ENCODE data around the gene HDDC2. TPM values are rescaled to one million over a fixed set of nuclear protein-coding genes. Genes with fewer than 3 reads are reported as not detected.

The HDDC2 gene
- total RNA-seq, 2 experiments from 2014 or later = 75.1 to 119 TPM

GRCh38 chr6:125314009-125314581, 12.3 kb upstream of the HDDC2 start:
- no peaks in the 10 kb centered on the region for H3K36me3 ChIP-seq (ENCODE audit: insufficient read depth, low read length)
- H3K4me3 ChIP-seq (ENCODE audit: low read depth, low read length, poor library complexity, severe bottlenecking) = no peak overlapping the region
- no peaks in the 10 kb centered on the region for H3K79me2 ChIP-seq (ENCODE audit: insufficient read depth, low read depth, low read length)
- intact Hi-C loops (cut with micrococcal nuclease; ENCODE audit: unreplicated experiment) = loop anchor here (1.0 to 10.0 kb wide), 5 partner anchors 178 to 658 kb away; no protein-coding TSS in a partner anchor
- no peaks in the 10 kb centered on the region for H3K9me2 ChIP-seq (ENCODE audit: insufficient read depth, low read length)
- no TSS peak for BruUV-seq (replicated peaks)
- TF ChIP-seq EZH2phosphoT487 (IDR thresholded peaks at IDR 0.05; ENCODE audit: borderline replicate concordance, low read depth, low read length) = no peak
- TF ChIP-seq, protein P1, sequence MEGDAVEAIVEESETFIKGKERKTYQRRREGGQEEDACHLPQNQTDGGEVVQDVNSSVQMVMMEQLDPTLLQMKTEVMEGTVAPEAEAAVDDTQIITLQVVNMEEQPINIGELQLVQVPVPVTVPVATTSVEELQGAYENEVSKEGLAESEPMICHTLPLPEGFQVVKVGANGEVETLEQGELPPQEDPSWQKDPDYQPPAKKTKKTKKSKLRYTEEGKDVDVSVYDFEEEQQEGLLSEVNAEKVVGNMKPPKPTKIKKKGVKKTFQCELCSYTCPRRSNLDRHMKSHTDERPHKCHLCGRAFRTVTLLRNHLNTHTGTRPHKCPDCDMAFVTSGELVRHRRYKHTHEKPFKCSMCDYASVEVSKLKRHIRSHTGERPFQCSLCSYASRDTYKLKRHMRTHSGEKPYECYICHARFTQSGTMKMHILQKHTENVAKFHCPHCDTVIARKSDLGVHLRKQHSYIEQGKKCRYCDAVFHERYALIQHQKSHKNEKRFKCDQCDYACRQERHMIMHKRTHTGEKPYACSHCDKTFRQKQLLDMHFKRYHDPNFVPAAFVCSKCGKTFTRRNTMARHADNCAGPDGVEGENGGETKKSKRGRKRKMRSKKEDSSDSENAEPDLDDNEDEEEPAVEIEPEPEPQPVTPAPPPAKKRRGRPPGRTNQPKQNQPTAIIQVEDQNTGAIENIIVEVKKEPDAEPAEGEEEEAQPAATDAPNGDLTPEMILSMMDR (conservative IDR thresholded peaks at IDR 0.05; ENCODE audit: low read length) = peak; percentile 98
- H3K4me1 ChIP-seq (ENCODE audit: insufficient read depth, low read length, poor library complexity, severe bottlenecking) = no peaks in the 10 kb centered on the region
- no peak overlapping the region for H3K27ac ChIP-seq (ENCODE audit: low read depth, low read length, poor library complexity, severe bottlenecking)
- H4K20me1 ChIP-seq (ENCODE audit: insufficient read depth, low read length) = no peaks in the 10 kb centered on the region
- no peaks in the 10 kb centered on the region for H3K9me3 ChIP-seq (ENCODE audit: low read length)
- POLR2A ChIA-PET = interaction anchor here (0.8 to 1.5 kb wide), 4 partner anchors 9 to 883 kb away, joined by 3 to 10 read pairs (median 3); partner anchors contain the start of gene HDDC2
- CTCF ChIA-PET (ENCODE audit: unreplicated experiment) = interaction anchor here (0.6 to 1.1 kb wide), 2 partner anchors 12 to 437 kb away, joined by 3 read pairs; no protein-coding TSS in a partner anchor
- no peak overlapping the region for H3K4me2 ChIP-seq (ENCODE audit: low read length)
- peak overlapping the region; percentile 7; the same call in 1 of the 2 replicates for H2AFZ ChIP-seq (ENCODE audit: low read length)
- peak; percentile 77 for DNase-seq (ENCODE audit: low spot score)

DNA sequence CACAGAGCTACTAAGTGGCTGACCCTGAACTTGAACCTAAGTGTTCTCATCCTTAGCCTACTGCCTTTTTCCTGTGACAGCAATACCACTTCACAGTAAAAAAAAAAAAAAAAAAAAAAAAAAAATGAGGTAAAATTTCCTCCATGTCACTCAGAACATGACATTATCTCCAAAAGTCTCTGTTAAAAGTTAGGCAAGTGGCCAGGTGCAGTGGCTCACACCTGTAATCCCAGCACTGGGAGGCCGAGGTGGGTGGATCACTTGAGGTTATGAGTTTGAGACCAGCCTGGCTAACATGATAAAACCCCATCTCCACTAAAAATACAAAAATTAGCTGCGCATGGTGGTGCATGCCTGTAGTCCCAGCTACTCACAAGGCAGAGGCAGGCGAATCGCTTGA, 11.2 kb upstream of the HDDC2 start:
- TF ChIP-seq EZH2phosphoT487 (IDR thresholded peaks at IDR 0.05; ENCODE audit: borderline replicate concordance, low read depth, low read length) = no peak
- TF ChIP-seq, protein P1 (conservative IDR thresholded peaks at IDR 0.05; ENCODE audit: low read length) = no peak
- Histone ChIP-seq H3K4me3 (ENCODE audit: low read depth, low read length, poor library complexity, severe bottlenecking) (no peak overlapping the region), H3K4me1 (ENCODE audit: insufficient read depth, low read length, poor library complexity, severe bottlenecking) (no peaks in the 10 kb centered on the region), H3K4me2 (ENCODE audit: low read length) (no peak overlapping the region), H3K27ac (ENCODE audit: low read depth, low read length, poor library complexity, severe bottlenecking) (no peak overlapping the region), H4K20me1 (ENCODE audit: insufficient read depth, low read length) (no peaks in the 10 kb centered on the region), H2AFZ (ENCODE audit: low read length) (no peak overlapping the region), H3K79me2 (ENCODE audit: insufficient read depth, low read depth, low read length) (no peaks in the 10 kb centered on the region), H3K9me3 (ENCODE audit: low read length) (no peaks in the 10 kb centered on the region), H3K9me2 (ENCODE audit: insufficient read depth, low read length) (no peaks in the 10 kb centered on the region), H3K36me3 (ENCODE audit: insufficient read depth, low read length) (no peaks in the 10 kb centered on the region)
- intact Hi-C loops (cut with micrococcal nuclease; ENCODE audit: unreplicated experiment) = loop anchor here (5.0 to 10.0 kb wide), 4 partner anchors 179 to 659 kb away; no protein-coding TSS in a partner anchor
- ChIA-PET CTCF (ENCODE audit: unreplicated experiment) (interaction anchor here (1.1 to 1.3 kb wide), 2 partner anchors 20 to 438 kb away, joined by 3 read pairs; no protein-coding TSS in a partner anchor), POLR2A (interaction anchor here (0.6 to 1.5 kb wide), 2 partner anchors 11 to 69 kb away, joined by 4 to 10 read pairs; partner anchors contain the start of gene HDDC2)
- no peak for DNase-seq (ENCODE audit: low spot score)
- BruUV-seq (replicated peaks) = no TSS peak

DNA sequence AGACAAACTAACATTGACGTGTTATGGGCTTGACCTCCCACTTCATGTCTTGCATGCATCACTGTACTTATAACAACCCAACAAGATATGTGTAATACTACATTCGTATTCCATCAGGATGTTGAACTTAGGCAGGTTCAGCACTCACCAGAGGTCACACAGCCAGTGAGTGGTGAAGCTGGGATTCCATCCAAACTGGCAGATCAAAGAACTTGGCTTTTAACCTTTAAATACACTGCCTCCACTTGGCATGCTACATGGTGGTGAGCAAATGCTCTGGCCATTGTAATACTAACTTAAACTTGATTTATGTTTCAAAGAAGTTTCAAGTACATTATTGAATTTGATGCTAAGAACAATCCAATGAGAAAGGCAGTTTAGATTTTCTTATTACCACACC, 10.7 kb upstream of the HDDC2 start:
- Histone ChIP-seq H4K20me1 (ENCODE audit: insufficient read depth, low read length) (no peaks in the 10 kb centered on the region), H3K4me1 (ENCODE audit: insufficient read depth, low read length, poor library complexity, severe bottlenecking) (no peaks in the 10 kb centered on the region), H3K4me3 (ENCODE audit: low read depth, low read length, poor library complexity, severe bottlenecking) (no peak overlapping the region), H3K9me2 (ENCODE audit: insufficient read depth, low read length) (no peaks in the 10 kb centered on the region), H3K27ac (ENCODE audit: low read depth, low read length, poor library complexity, severe bottlenecking) (no peak overlapping the region), H3K9me3 (ENCODE audit: low read length) (no peaks in the 10 kb centered on the region), H2AFZ (ENCODE audit: low read length) (no peak overlapping the region), H3K79me2 (ENCODE audit: insufficient read depth, low read depth, low read length) (no peaks in the 10 kb centered on the region), H3K4me2 (ENCODE audit: low read length) (no peak overlapping the region), H3K36me3 (ENCODE audit: insufficient read depth, low read length) (no peaks in the 10 kb centered on the region)
- BruUV-seq (replicated peaks) = no TSS peak
- TF ChIP-seq EZH2phosphoT487 (IDR thresholded peaks at IDR 0.05; ENCODE audit: borderline replicate concordance, low read depth, low read length) = no peak
- TF ChIP-seq, protein P1 (conservative IDR thresholded peaks at IDR 0.05; ENCODE audit: low read length) = no peak
- ChIA-PET POLR2A (interaction anchor here (0.6 kb wide), 1 partner anchor 68 kb away, joined by 4 read pairs; no protein-coding TSS in a partner anchor), CTCF (ENCODE audit: unreplicated experiment) (interaction anchor here (1.3 kb wide), 1 partner anchor 19 kb away, joined by 3 read pairs; no protein-coding TSS in a partner anchor)
- intact Hi-C loops (cut with micrococcal nuclease; ENCODE audit: unreplicated experiment) = loop anchor here (5.0 to 10.0 kb wide), 4 partner anchors 180 to 660 kb away; no protein-coding TSS in a partner anchor
- no peak for DNase-seq (ENCODE audit: low spot score)
